Measurements from ENCODE around the gene SPCS3.

Gene SPCS3

GRCh38 chr4:176308441-176308840 is 11.3 kb upstream of the SPCS3 start:
- no peak for DNase-seq (ENCODE audit: extremely low spot score)
- TF ChIP-seq SP1 (IDR thresholded peaks at IDR 0.05): no peak
- no peak for TF ChIP-seq ARNT (IDR thresholded peaks at IDR 0.05)
- no peak for TF ChIP-seq ZNF384 (IDR thresholded peaks at IDR 0.05)
- no peak for TF ChIP-seq PKNOX1 (IDR thresholded peaks at IDR 0.05)
- TF ChIP-seq FOXK2 (IDR thresholded peaks at IDR 0.05): no peak
- TF ChIP-seq ELF4 (IDR thresholded peaks at IDR 0.05): no peak
- TF ChIP-seq L3MBTL2 (conservative IDR thresholded peaks at IDR 0.05): no peak
- no peak for TF ChIP-seq CTBP1 (IDR thresholded peaks at IDR 0.05; ENCODE audit: borderline replicate concordance)
- no peak for TF ChIP-seq BHLHE40 (IDR thresholded peaks at IDR 0.05; ENCODE audit: borderline replicate concordance)
- CTCF ChIA-PET: interaction anchor here (0.7 kb wide), 1 partner anchor 10 kb away, joined by 3 read pairs; no protein-coding TSS in a partner anchor
- POLR2A ChIA-PET: interaction anchor here (1.4 kb wide), 1 partner anchor 11 kb away, joined by 3 read pairs; the partner anchor contains the start of gene SPCS3

DNA sequence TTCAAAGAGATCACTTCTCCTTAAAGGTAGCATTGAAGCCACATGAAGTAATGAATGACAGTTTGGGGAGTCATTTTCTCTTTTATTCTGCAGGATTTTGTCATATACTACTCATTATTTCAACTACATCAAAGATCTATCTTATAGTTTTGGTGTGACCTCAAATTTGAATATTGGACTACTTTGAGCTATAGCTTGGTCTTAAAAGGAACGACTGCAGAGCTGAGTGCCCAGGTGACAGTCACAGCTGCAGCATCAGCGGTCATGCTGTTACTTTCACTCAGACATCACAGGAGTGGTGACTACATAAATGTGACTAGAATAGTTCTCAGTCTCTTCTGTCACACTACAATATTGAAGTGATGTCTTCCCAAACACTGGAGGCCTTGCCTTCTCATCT is 10.7 kb upstream of the SPCS3 start:
- ChIA-PET POLR2A (interaction anchor here (1.4 kb wide), 1 partner anchor 10 kb away, joined by 3 read pairs; the partner anchor contains the start of gene SPCS3), CTCF (no interaction called here)
- TF ChIP-seq BHLHE40 (IDR thresholded peaks at IDR 0.05; ENCODE audit: borderline replicate concordance) (no peak), L3MBTL2 (conservative IDR thresholded peaks at IDR 0.05) (no peak), FOXM1 (IDR thresholded peaks at IDR 0.05; ENCODE audit: borderline replicate concordance) (no peak), HDGF (IDR thresholded peaks at IDR 0.05; ENCODE audit: borderline replicate concordance) (no peak), FOXA1 (IDR thresholded peaks at IDR 0.05) (no peak), ELF4 (IDR thresholded peaks at IDR 0.05) (no peak), FOXK2 (IDR thresholded peaks at IDR 0.05) (no peak)
- DNase-seq (ENCODE audit: extremely low spot score): no peak

GRCh38 chr4:176309772-176310171 is 10.0 kb upstream of the SPCS3 start:
- TF ChIP-seq LEF1 (IDR thresholded peaks at IDR 0.05; ENCODE audit: borderline replicate concordance): no peak
- TF ChIP-seq FOXM1 (IDR thresholded peaks at IDR 0.05; ENCODE audit: borderline replicate concordance): no peak
- no peak for TF ChIP-seq SUZ12 (IDR thresholded peaks at IDR 0.05)
- no peak for TF ChIP-seq L3MBTL2 (conservative IDR thresholded peaks at IDR 0.05)
- no peak for TF ChIP-seq CTBP1 (IDR thresholded peaks at IDR 0.05; ENCODE audit: borderline replicate concordance)
- TF ChIP-seq PKNOX1 (IDR thresholded peaks at IDR 0.05): no peak
- TF ChIP-seq TARDBP (IDR thresholded peaks at IDR 0.05): no peak
- no peak for TF ChIP-seq ARNT (IDR thresholded peaks at IDR 0.05)
- TF ChIP-seq ELF4 (IDR thresholded peaks at IDR 0.05): no peak
- TF ChIP-seq FOXK2 (IDR thresholded peaks at IDR 0.05): no peak
- no peak for DNase-seq (ENCODE audit: extremely low spot score)
- ChIA-PET POLR2A (no interaction called here), CTCF (no interaction called here)

- no peak for DNase-seq (ENCODE audit: extremely low spot score)
- no peak for TF ChIP-seq HDGF (IDR thresholded peaks at IDR 0.05; ENCODE audit: borderline replicate concordance)
- TF ChIP-seq LEF1 (IDR thresholded peaks at IDR 0.05; ENCODE audit: borderline replicate concordance): no peak
- no peak for TF ChIP-seq BHLHE40 (IDR thresholded peaks at IDR 0.05; ENCODE audit: borderline replicate concordance)
- TF ChIP-seq TARDBP (IDR thresholded peaks at IDR 0.05): no peak
- TF ChIP-seq CTBP1 (IDR thresholded peaks at IDR 0.05; ENCODE audit: borderline replicate concordance): no peak
- no peak for TF ChIP-seq L3MBTL2 (conservative IDR thresholded peaks at IDR 0.05)
- TF ChIP-seq ZNF384 (IDR thresholded peaks at IDR 0.05): no peak
- no peak for TF ChIP-seq FOXA1 (IDR thresholded peaks at IDR 0.05)
- no peak for TF ChIP-seq ARNT (IDR thresholded peaks at IDR 0.05)
- no peak for TF ChIP-seq FOXK2 (IDR thresholded peaks at IDR 0.05)
- ChIA-PET POLR2A (interaction anchor here (1.2 kb wide), 1 partner anchor 20 kb away, joined by 3 read pairs; no protein-coding TSS in a partner anchor), CTCF (interaction anchor here (0.7 to 1.0 kb wide), 2 partner anchors 25 to 75 kb away, joined by 3 read pairs; no protein-coding TSS in a partner anchor)
Observed at GRCh38 chr4:176313596-176314336, 6.0 kb upstream of the SPCS3 start.

DNA sequence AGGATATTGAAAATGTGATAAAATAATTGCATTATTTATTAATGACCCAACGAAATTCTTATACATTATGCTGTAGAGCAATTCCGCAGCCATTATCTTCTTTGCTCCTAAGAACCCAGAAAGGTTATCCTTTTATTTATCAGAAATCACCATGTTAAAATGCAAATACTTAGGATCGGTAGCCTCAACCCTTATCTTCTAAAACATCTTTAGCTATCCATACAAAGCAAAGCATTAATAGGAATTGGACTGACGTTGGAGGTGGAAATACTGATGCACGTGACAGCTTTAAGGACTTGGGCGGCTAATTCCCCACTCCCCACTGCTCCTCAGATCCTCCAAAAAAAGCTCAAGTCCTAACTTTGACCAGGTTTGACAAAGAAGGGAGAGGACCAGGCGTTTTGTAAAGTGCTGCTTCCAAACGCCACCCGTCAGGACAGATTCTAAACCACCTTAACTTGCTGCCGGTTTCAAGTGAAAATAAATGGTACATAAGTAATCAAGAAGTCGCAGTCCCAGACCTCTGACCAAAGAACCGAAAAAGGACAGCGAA is 539 bp upstream of the SPCS3 start:
- ChIA-PET POLR2A (interaction anchor here (0.6 to 1.1 kb wide), 9 partner anchors 10 to 253 kb away, joined by 3 to 5 read pairs (median 3); partner anchors contain the start of gene WDR17), CTCF (interaction anchor here (1.2 kb wide), 1 partner anchor 11 kb away, joined by 3 read pairs; no protein-coding TSS in a partner anchor)
- TF ChIP-seq TARDBP (IDR thresholded peaks at IDR 0.05) (no peak), SP1 (IDR thresholded peaks at IDR 0.05) (no peak), L3MBTL2 (conservative IDR thresholded peaks at IDR 0.05) (no peak), BHLHE40 (IDR thresholded peaks at IDR 0.05; ENCODE audit: borderline replicate concordance) (no peak), PKNOX1 (IDR thresholded peaks at IDR 0.05) (no peak), SUZ12 (IDR thresholded peaks at IDR 0.05) (no peak), LEF1 (IDR thresholded peaks at IDR 0.05; ENCODE audit: borderline replicate concordance) (no peak), FOXM1 (IDR thresholded peaks at IDR 0.05; ENCODE audit: borderline replicate concordance) (no peak)
- peak; percentile 13 for DNase-seq (ENCODE audit: extremely low spot score)

- CTCF ChIA-PET: no interaction called here
- peak; percentile 64 for DNase-seq (ENCODE audit: extremely low spot score)
- TF ChIP-seq FOXA1 (IDR thresholded peaks at IDR 0.05) (no peak), L3MBTL2 (conservative IDR thresholded peaks at IDR 0.05) (0 out of 2 replicates have a peak, but pooled peaks have one; percentile 14)
- POLR2A ChIA-PET: interaction anchor here (0.6 to 1.0 kb wide), 2 partner anchors 125 to 131 kb away, joined by 3 to 5 read pairs; partner anchors contain the start of gene SPATA4
Observed at GRCh38 chr4:176320340-176320975, 692 bp downstream of the SPCS3 start.

All from HEK293T (cell line).